Epithelial cell of esophagus (primary cell): Measurements from ENCODE around the gene PTPA.

Experiments
- DNase-seq: peaks from one replicate; pipeline ENCODE4 v3.0.0; 2010; ENCODE audit warnings: low read depth
- H3K4me3 ChIP-seq: 2 replicates; pipeline ENCODE4 v1.5.1; 2011; ENCODE audit warnings: mild to moderate bottlenecking, low read length, control low read depth
- TF ChIP-seq, protein P1 (sequence below): IDR thresholded peaks from 2 replicates; pipeline ENCODE4 v1.5.1; 2011; ENCODE audit warnings: low read depth, mild to moderate bottlenecking, low read length, control low read depth, inconsistent platforms; ENCODE audit not compliant: insufficient read depth; ENCODE audit errors: missing control alignments

Gene PTPA

DNA sequence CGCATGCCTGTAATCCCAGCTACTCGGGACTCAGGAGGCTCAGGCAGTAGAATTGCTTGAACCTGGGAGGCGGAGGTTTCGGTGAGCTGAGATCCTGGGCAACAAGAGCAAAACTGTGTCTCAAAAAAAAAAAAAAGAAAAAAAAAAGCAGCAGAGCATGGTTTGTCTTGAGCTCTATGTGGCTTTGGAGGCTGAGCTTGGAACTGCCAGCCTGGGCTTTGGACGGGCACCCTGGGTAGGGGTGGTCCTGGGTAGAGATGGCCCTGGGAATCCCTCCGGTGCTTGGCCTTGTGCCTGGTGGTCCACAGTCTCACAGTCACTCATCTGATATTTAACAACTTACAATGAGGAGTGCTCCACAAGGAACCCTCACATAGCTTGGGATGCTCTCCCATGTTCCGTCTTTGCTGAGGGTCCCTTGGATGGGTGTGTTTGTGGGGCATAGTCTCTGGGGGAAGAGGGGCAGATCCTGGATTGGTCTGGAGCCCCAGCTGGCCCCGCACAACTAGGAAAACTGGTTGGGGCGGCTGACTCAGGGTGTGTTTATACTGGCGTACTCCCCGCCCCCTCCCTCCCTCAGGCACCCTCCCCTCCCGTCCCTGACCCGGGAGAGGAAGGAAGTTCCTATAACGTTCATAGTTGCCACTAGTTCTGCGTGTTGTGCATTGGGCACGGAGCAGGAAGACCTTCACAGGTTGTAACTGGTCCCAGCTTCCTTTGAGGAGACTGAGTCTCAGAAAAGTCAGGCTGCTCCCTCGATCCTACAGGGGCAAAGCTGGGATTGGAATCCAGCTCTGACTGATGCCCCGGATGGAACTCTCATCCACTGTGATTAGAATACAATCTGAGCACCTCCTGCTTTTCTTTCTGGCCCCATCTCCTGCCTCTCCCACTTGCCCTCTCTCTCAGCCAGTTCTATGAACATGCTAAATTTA lies 55.7 kb downstream of the PTPA start:
- TF ChIP-seq, protein P1, sequence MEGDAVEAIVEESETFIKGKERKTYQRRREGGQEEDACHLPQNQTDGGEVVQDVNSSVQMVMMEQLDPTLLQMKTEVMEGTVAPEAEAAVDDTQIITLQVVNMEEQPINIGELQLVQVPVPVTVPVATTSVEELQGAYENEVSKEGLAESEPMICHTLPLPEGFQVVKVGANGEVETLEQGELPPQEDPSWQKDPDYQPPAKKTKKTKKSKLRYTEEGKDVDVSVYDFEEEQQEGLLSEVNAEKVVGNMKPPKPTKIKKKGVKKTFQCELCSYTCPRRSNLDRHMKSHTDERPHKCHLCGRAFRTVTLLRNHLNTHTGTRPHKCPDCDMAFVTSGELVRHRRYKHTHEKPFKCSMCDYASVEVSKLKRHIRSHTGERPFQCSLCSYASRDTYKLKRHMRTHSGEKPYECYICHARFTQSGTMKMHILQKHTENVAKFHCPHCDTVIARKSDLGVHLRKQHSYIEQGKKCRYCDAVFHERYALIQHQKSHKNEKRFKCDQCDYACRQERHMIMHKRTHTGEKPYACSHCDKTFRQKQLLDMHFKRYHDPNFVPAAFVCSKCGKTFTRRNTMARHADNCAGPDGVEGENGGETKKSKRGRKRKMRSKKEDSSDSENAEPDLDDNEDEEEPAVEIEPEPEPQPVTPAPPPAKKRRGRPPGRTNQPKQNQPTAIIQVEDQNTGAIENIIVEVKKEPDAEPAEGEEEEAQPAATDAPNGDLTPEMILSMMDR, result no peak
- peak overlapping the region; percentile 36 for H3K4me3 ChIP-seq
- peak; percentile 95 for DNase-seq

DNA sequence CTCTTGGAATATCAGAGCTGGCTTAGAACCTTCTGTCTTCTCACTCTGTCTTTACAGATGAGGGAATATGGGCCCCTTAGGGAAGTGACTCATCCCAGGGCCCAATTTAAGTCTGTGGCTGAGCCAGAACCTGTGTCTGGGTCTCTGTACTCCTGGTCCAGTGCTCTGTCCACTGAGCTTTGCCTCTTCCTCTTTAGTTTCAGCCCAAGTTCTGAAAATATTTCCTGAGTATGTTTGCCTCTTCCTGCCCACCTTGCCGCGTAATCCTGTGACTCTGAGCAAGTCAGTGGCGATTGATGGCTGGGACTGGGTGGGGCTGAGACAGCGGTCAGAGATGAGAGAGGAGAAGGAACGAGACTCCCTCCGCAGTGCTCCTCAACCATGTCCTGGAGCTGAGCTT lies 59.0 kb downstream of the PTPA start:
- peak; percentile 78 for DNase-seq
- TF ChIP-seq, protein P1, result no peak
- no peak overlapping the region for H3K4me3 ChIP-seq

DNA sequence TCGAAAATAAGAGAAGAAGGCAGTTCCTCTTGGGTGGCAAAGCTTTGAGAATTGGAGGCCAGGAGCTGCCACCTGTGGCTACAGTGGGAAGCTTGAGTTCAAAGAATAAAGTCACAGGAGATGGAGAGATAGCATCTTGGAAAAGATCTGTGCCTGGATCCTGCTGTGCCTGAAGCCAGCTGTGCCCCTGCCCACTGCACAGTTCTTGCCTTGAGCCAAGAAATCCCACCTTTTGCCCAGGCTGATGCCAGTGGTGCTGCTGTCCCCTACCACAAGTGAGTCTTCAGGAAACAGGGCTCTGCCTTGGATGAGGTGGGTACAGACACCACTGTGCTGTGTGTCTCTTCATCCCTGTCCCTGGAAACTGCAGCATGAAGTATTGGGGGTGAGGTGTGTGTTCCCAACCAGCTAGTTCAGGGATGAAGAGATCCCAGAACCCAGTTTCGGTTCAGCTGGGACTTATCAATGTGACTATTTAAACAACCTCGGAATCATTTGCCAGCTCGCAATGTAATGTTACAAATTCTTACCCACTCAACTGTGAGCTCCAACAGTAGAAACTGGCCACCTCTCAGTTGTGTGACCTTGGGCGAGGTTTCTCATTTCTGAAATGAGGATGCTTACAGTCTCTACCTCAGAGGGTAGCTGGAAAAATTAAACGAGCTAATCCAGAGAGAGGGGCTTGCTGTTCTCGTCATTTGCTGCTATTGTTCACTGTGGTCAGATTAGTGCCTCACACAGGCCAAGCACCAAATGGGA lies 61.0 kb downstream of the PTPA start:
- H3K4me3 ChIP-seq, result no peak overlapping the region
- DNase-seq, result no peak
- TF ChIP-seq, protein P1, result no peak

- TF ChIP-seq, protein P1, result no peak
- H3K4me3 ChIP-seq, result no peak overlapping the region
- DNase-seq, result no peak
Observed at GRCh38 chr9:129172816-129173215, 61.6 kb downstream of the PTPA start.

DNA sequence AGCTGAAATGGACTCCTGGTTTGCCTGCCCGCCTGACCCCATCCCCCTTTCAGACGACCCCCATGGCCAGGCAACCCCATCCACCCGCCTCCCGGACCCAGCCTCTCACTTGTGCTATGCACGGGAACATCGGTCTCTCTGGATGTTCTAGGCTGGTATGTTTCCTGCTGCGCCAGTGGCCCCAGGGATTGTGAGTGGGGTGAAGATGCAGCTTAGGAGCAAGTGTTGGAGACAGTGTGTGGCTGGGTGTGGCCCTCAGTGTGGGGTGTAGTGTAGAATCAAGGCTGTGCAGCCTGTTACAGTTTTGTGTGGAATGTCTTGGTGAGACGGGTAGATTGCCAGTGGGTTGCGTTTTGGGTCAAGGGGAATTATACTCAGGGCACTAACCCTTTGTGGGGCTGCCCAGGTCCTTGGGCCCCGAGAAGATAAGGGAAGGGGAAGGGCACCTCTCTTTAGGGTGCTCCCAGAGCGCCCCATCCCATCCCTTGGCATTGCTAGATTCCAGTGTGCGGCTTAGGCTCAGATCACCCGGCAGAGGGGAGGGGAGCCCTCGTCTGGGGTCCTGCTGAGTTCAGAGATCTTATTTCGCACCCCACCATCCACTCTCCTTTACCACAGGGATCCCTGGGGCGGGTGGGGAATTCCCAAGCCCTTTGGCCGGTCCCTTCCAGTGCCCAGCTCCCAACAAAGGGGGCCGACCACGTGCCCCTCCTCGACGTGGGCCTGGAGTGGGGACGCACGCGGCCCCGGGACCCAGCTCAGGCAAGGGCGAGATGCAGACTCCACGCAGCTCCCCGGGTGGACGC lies 62.3 kb downstream of the PTPA start:
- peak overlapping the region; percentile 68 for H3K4me3 ChIP-seq
- no peak for DNase-seq
- TF ChIP-seq, protein P1, result no peak

- peak overlapping the region; percentile 68 for H3K4me3 ChIP-seq
- peak; percentile 90 for DNase-seq
Observed at GRCh38 chr9:129174102-129174723, 63.0 kb downstream of the PTPA start.

More at GRCh38 chr9:129174102-129174723, 63.0 kb downstream of the PTPA start:
- TF ChIP-seq, protein P1, result peak; percentile 86
